Skin of body (tissue), 2 donors: ENCODE measurements around the gene CCDC85C. TPM values are rescaled to one million over a fixed set of nuclear protein-coding genes. Genes with fewer than 3 reads are reported as not detected.
A peak's percentile ranks its signal among the peaks of the same experiment; 100 is the strongest.

Experiments
- DNase-seq: peaks from one replicate; lab custom pipeline; 2025; lab: John Stamatoyannopoulos, UW
- total RNA-seq: library from RNA; depleted of rRNA; stranded (reverse); fragments of >200 nt; gene quantifications from one replicate; pipeline ENCODE4 v1.2.3, GENCODE V29; 2014

The CCDC85C gene
- total RNA-seq, 1 donor from 2014 or later = 7.0 TPM

GRCh38 chr14:99606359-99606758, 2.4 kb upstream of the CCDC85C start:
- DNase-seq = no peak

GRCh38 chr14:99605299-99605961, 1.4 kb upstream of the CCDC85C start:
- DNase-seq = no peak

GRCh38 chr14:99604766-99605298, 825 bp upstream of the CCDC85C start:
- DNase-seq = no peak

GRCh38 chr14:99604278-99604765, 315 bp upstream of the CCDC85C start:
- peak; percentile 92 for DNase-seq

GRCh38 chr14:99602788-99603415, 1.1 kb downstream of the CCDC85C start:
- DNase-seq = no peak

- DNase-seq = no peak
Measured at GRCh38 chr14:99602054-99602787, 1.8 kb downstream of the CCDC85C start.

GRCh38 chr14:99601361-99601831, 2.6 kb downstream of the CCDC85C start:
- DNase-seq = no peak

GRCh38 chr14:99600232-99600888, 3.6 kb downstream of the CCDC85C start:
- DNase-seq = no peak

- DNase-seq = no peak
Measured at GRCh38 chr14:99599393-99599792, 4.6 kb downstream of the CCDC85C start.

- DNase-seq = no peak
Measured at GRCh38 chr14:99598774-99599173, 5.2 kb downstream of the CCDC85C start.

GRCh38 chr14:99597911-99598600, 6.0 kb downstream of the CCDC85C start:
- no peak for DNase-seq

- DNase-seq = no peak
Measured at GRCh38 chr14:99596772-99597171, 7.2 kb downstream of the CCDC85C start.

- no peak for DNase-seq
Measured at GRCh38 chr14:99596071-99596627, 7.9 kb downstream of the CCDC85C start.

- no peak for DNase-seq
Measured at GRCh38 chr14:99595524-99595923, 8.5 kb downstream of the CCDC85C start.

GRCh38 chr14:99595034-99595433, 9.0 kb downstream of the CCDC85C start:
- no peak for DNase-seq

GRCh38 chr14:99593971-99594841, 9.8 kb downstream of the CCDC85C start:
- no peak for DNase-seq

- DNase-seq = no peak
Measured at GRCh38 chr14:99592933-99593753, 10.9 kb downstream of the CCDC85C start.

GRCh38 chr14:99592394-99592793, 11.6 kb downstream of the CCDC85C start:
- DNase-seq = no peak
